HG03565 (cell line): ENCODE data around the gene INO80D.

Source experiments
- ATAC-seq: cut with Tn5 transposase; IDR thresholded peaks from one replicate; pipeline ENCODE4 v1.9.1; 2021; ENCODE audit warnings: mild to moderate bottlenecking, moderate library complexity; ENCODE audit not compliant: unreplicated experiment

INO80D gene

GRCh38 chr2:205946226-205946625 is 139.7 kb downstream of the INO80D start:
- no peak for ATAC-seq
